ENCODE measurements around the gene ABTB2. TPM values are rescaled to one million over a fixed set of nuclear protein-coding genes. Genes with fewer than 3 reads are reported as not detected.

ABTB2 gene
- total RNA-seq, 1 experiment from 2014 or later, result 1.2 TPM

DNA sequence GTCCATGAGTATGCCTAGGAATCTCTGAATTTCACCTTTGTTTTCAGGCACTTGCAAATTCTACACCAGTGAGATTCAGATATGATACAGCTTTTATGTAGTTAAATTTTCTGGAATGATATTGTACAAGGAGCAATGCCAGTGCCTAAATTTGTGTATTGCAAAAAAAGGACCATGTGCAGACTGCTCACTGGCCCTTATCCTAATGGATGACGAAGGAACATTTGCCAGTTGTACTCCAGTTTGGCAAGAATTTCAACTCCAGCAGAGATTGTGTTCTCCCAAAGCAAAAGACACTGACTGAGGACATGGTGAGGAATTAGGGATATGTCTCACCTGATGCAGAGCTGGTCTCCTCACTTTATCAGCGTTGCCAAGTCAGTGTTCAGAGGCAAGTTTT lies 243.8 kb downstream of the ABTB2 start:
- no peak for DNase-seq (ENCODE audit: low spot score)

- no peak for DNase-seq (ENCODE audit: low spot score)
Observed at GRCh38 chr11:34111722-34112270, 246.0 kb downstream of the ABTB2 start.

- DNase-seq (ENCODE audit: low spot score), result no peak
Observed at GRCh38 chr11:34105957-34106504, 251.8 kb downstream of the ABTB2 start.

DNA sequence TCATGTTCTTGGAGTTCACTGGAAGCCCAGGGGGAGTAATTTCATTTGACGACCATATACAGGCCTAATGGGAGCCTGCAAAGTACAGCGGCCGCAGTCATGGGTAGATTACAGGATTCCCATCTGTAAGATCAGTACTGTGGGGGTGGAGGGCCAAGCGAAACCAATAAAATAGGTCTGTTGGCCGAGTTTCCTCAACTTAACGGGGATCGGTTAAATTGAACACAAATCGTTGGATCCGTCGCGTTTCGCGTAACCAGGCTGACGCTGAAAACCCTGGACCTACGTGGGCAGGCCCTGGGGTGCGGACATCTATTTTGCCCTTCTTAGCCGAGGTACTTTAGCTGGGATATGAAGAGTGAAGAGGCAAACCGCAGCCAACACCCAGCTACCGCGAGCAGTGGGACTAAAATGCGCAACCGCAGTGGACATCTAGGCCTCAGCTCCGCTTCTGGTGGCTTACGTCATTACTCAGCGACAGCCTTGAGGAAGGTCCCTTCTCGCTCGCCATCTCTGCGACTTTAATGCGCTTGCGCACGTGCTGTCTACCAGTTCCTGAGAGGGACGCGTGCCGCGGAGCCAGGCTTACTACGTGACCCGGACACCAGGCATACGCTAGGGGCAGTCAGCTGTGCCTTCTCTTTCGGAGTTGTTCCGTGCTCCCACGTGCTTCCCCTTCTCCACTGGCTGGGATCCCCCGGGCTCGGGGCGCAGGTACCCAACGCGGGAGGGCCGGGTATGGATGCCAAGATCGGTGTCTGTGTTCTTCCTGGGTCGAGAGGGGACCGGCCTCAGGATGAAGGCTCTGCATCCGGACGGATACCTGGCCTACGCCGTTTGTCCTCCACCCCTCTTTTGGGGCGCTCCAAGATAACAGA lies 252.5 kb downstream of the ABTB2 start, which contains the start of gene NAT10:
Gene NAT10, plus strand, starts transcription at position 551 of the 878 bp plus-strand sequence. CDS start 2,597 bp downstream, outside the sequence.
- peak; percentile 100 for DNase-seq (ENCODE audit: low spot score)

GRCh38 chr11:34104680-34105078 lies 253.1 kb downstream of the ABTB2 start:
- DNase-seq (ENCODE audit: low spot score), result no peak

Other genes starting within 250 kb of the ABTB2 start
- 121 and 134 TPM in 2 replicates for gene CAT, start 80.9 kb upstream of the ABTB2 start, total RNA-seq (2014; rRNA removed; shearing (Covaris generic))
- gene ELF5, start 155.8 kb upstream of the ABTB2 start, total RNA-seq (2014; rRNA removed; shearing (Covaris generic)), result not detected in 2 replicates